ENCODE results near the gene STK24.
"Not testable (repeated sequence)": the region's sequence is repeated elsewhere in the genome, so short reads cannot be mapped to it uniquely, and the experiment has no call there.

STK24 gene

GRCh38 chr13:98413796-98414195 lies 163.1 kb downstream of the STK24 start:
- no peak for DNase-seq (ENCODE audit: low read depth in 2 of 3, low spot score in 2 of 3)

- DNase-seq (ENCODE audit: low read depth in 2 of 3, low spot score in 2 of 3) = not testable (repeated sequence)
Measured at GRCh38 chr13:98413278-98413677, 163.6 kb downstream of the STK24 start.

- DNase-seq (ENCODE audit: low read depth in 2 of 3, low spot score in 2 of 3) = no peak
Measured at GRCh38 chr13:98411617-98412265, 165.2 kb downstream of the STK24 start.

GRCh38 chr13:98411013-98411412 lies 165.9 kb downstream of the STK24 start:
- DNase-seq (ENCODE audit: low read depth in 2 of 3, low spot score in 2 of 3) = no peak

GRCh38 chr13:98410612-98411011 lies 166.3 kb downstream of the STK24 start:
- DNase-seq (ENCODE audit: low read depth in 2 of 3, low spot score in 2 of 3) = no peak

GRCh38 chr13:98409281-98409680 lies 167.6 kb downstream of the STK24 start:
- no peak for DNase-seq (ENCODE audit: low read depth in 2 of 3, low spot score in 2 of 3)

- DNase-seq (ENCODE audit: low read depth in 2 of 3, low spot score in 2 of 3) = no peak
Measured at GRCh38 chr13:98407575-98407974, 169.3 kb downstream of the STK24 start.

GRCh38 chr13:98406971-98407370 lies 169.9 kb downstream of the STK24 start:
- no peak for DNase-seq (ENCODE audit: low read depth in 2 of 3, low spot score in 2 of 3)

GRCh38 chr13:98406427-98406826 lies 170.5 kb downstream of the STK24 start:
- DNase-seq (ENCODE audit: low read depth in 2 of 3, low spot score in 2 of 3) = no peak

GRCh38 chr13:98405690-98406344 lies 171.1 kb downstream of the STK24 start:
- DNase-seq (ENCODE audit: low read depth in 2 of 3, low spot score in 2 of 3) = no peak

- no peak for DNase-seq (ENCODE audit: low read depth in 2 of 3, low spot score in 2 of 3)
Measured at GRCh38 chr13:98405107-98405571, 171.8 kb downstream of the STK24 start.

- DNase-seq (ENCODE audit: low read depth in 2 of 3, low spot score in 2 of 3) = no peak
Measured at GRCh38 chr13:98403076-98403475, 173.8 kb downstream of the STK24 start.

GRCh38 chr13:98401934-98402333 lies 175.0 kb downstream of the STK24 start:
- DNase-seq (ENCODE audit: low read depth in 2 of 3, low spot score in 2 of 3) = no peak

GRCh38 chr13:98399756-98400155 lies 177.2 kb downstream of the STK24 start:
- DNase-seq (ENCODE audit: low read depth in 2 of 3, low spot score in 2 of 3) = no peak

- DNase-seq (ENCODE audit: low read depth in 2 of 3, low spot score in 2 of 3) = no peak
Measured at GRCh38 chr13:98398581-98398980, 178.3 kb downstream of the STK24 start.

GRCh38 chr13:98397861-98398260 lies 179.0 kb downstream of the STK24 start:
- no peak for DNase-seq (ENCODE audit: low read depth in 2 of 3, low spot score in 2 of 3)

- DNase-seq (ENCODE audit: low read depth in 2 of 3, low spot score in 2 of 3) = no peak
Measured at GRCh38 chr13:98397221-98397620, 179.7 kb downstream of the STK24 start.

- DNase-seq (ENCODE audit: low read depth in 2 of 3, low spot score in 2 of 3) = no peak
Measured at GRCh38 chr13:98396071-98396710, 180.7 kb downstream of the STK24 start.

Measured in activated CD8-positive, alpha-beta memory T cell treated with anti-CD3 and anti-CD28 coated beads for 48 hours (primary cell).